Measurements from ENCODE around the gene DNAL1.

- TF ChIP-seq EZH2 (IDR thresholded peaks at IDR 0.05; ENCODE audit: borderline replicate concordance, low read length) = no peak
- no peak for TF ChIP-seq CTCF (IDR thresholded peaks at IDR 0.05; ENCODE audit: low read length)
Observed at GRCh38 chr14:73745571-73746519, 101.1 kb downstream of the DNAL1 start.
